ENCODE data around the gene CARMIL3. TPM values are rescaled to one million over a fixed set of nuclear protein-coding genes. Genes with fewer than 3 reads are reported as not detected.

Gene CARMIL3
- total and polyA plus RNA-seq, 2 of the 4 experiments (the other 2 are of a cell fraction) = under 0.01 TPM; not detected in 1

Other genes with a start within 250 kb of the CARMIL3 start
- gene DHRS4, start 98.2 kb upstream of the CARMIL3 start, total RNA-seq (2012; rRNA removed) = 43.2 and 48.9 TPM in 2 replicates
- 48.6 and 51.8 TPM in 2 replicates for gene DHRS4, start 98.2 kb upstream of the CARMIL3 start, polyA plus RNA-seq (2012; rRNA removed)
- 11.1 and 12.5 TPM in 2 replicates for gene DHRS4L2, start 63.1 kb upstream of the CARMIL3 start, total RNA-seq (2012; rRNA removed)
- 17.3 and 19.6 TPM in 2 replicates for gene DHRS4L2, start 63.1 kb upstream of the CARMIL3 start, polyA plus RNA-seq (2012; rRNA removed)
- not detected in 2 replicates for gene CPNE6, start 19.6 kb downstream of the CARMIL3 start, total RNA-seq (2012; rRNA removed)
- gene CPNE6, start 19.6 kb downstream of the CARMIL3 start, polyA plus RNA-seq (2012; rRNA removed) = not detected in 2 replicates
- 11.1 and 13.4 TPM in 2 replicates for gene PCK2, start 42.3 kb downstream of the CARMIL3 start, total RNA-seq (2012; rRNA removed)
- 23.9 and 29.4 TPM in 2 replicates for gene PCK2, start 42.3 kb downstream of the CARMIL3 start, polyA plus RNA-seq (2012; rRNA removed)
- gene DCAF11, start 62.8 kb downstream of the CARMIL3 start, total RNA-seq (2012; rRNA removed) = 46.7 and 52.0 TPM in 2 replicates
- 19.0 and 21.0 TPM in 2 replicates for gene DCAF11, start 62.8 kb downstream of the CARMIL3 start, polyA plus RNA-seq (2012; rRNA removed)
- gene NRL, start 62.9 kb downstream of the CARMIL3 start, total RNA-seq (2012; rRNA removed) = 0.18 and 0.28 TPM in 2 replicates
- gene NRL, start 62.9 kb downstream of the CARMIL3 start, polyA plus RNA-seq (2012; rRNA removed) = 0.70 and 0.85 TPM in 2 replicates
- not detected in 2 replicates for gene FITM1, start 78.7 kb downstream of the CARMIL3 start, total RNA-seq (2012; rRNA removed)
- not detected in 2 replicates for gene FITM1, start 78.7 kb downstream of the CARMIL3 start, polyA plus RNA-seq (2012; rRNA removed)
- gene PSME1, start 84.2 kb downstream of the CARMIL3 start, total RNA-seq (2012; rRNA removed) = 42.8 and 55.3 TPM in 2 replicates
- gene PSME1, start 84.2 kb downstream of the CARMIL3 start, polyA plus RNA-seq (2012; rRNA removed) = 97.9 and 106 TPM in 2 replicates
- 15.0 and 15.1 TPM in 2 replicates for gene EMC9, start 89.6 kb downstream of the CARMIL3 start, total RNA-seq (2012; rRNA removed)
- 19.2 and 21.6 TPM in 2 replicates for gene EMC9, start 89.6 kb downstream of the CARMIL3 start, polyA plus RNA-seq (2012; rRNA removed)
- gene PSME2, start 94.6 kb downstream of the CARMIL3 start, total RNA-seq (2012; rRNA removed) = 92.2 and 104 TPM in 2 replicates
- 141 and 171 TPM in 2 replicates for gene PSME2, start 94.6 kb downstream of the CARMIL3 start, polyA plus RNA-seq (2012; rRNA removed)
- 26.1 and 37.5 TPM in 2 replicates for gene RNF31, start 95.5 kb downstream of the CARMIL3 start, total RNA-seq (2012; rRNA removed)
- gene RNF31, start 95.5 kb downstream of the CARMIL3 start, polyA plus RNA-seq (2012; rRNA removed) = 28.9 and 31.6 TPM in 2 replicates
- 29.7 and 34.6 TPM in 2 replicates for gene IRF9, start 109.3 kb downstream of the CARMIL3 start, total RNA-seq (2012; rRNA removed)
- 23.2 and 25.6 TPM in 2 replicates for gene IRF9, start 109.3 kb downstream of the CARMIL3 start, polyA plus RNA-seq (2012; rRNA removed)
- gene REC8, start 120.1 kb downstream of the CARMIL3 start, total RNA-seq (2012; rRNA removed) = 0.36 and 0.56 TPM in 2 replicates
- gene REC8, start 120.1 kb downstream of the CARMIL3 start, polyA plus RNA-seq (2012; rRNA removed) = 3.5 and 3.6 TPM in 2 replicates
- 36.7 and 37.6 TPM in 2 replicates for gene IPO4, start 136.8 kb downstream of the CARMIL3 start, total RNA-seq (2012; rRNA removed)
- 39.4 and 39.9 TPM in 2 replicates for gene IPO4, start 136.8 kb downstream of the CARMIL3 start, polyA plus RNA-seq (2012; rRNA removed)
- gene TM9SF1, start 143.4 kb downstream of the CARMIL3 start, total RNA-seq (2012; rRNA removed) = 51.9 and 65.6 TPM in 2 replicates
- gene TM9SF1, start 143.4 kb downstream of the CARMIL3 start, polyA plus RNA-seq (2012; rRNA removed) = 40.4 and 40.9 TPM in 2 replicates
- gene TSSK4, start 153.7 kb downstream of the CARMIL3 start, total RNA-seq (2012; rRNA removed) = under 0.01 TPM in 1 of 2 replicates, not detected in the other
- 0.07 TPM in 1 of 2 replicates, not detected in the other for gene TSSK4, start 153.7 kb downstream of the CARMIL3 start, polyA plus RNA-seq (2012; rRNA removed)
- gene CHMP4A, start 161.5 kb downstream of the CARMIL3 start, total RNA-seq (2012; rRNA removed) = 22.0 and 31.7 TPM in 2 replicates
- 63.8 and 66.4 TPM in 2 replicates for gene CHMP4A, start 161.5 kb downstream of the CARMIL3 start, polyA plus RNA-seq (2012; rRNA removed)
- gene MDP1, start 164.1 kb downstream of the CARMIL3 start, total RNA-seq (2012; rRNA removed) = 15.1 and 16.7 TPM in 2 replicates
- gene MDP1, start 164.1 kb downstream of the CARMIL3 start, polyA plus RNA-seq (2012; rRNA removed) = 16.7 and 17.8 TPM in 2 replicates
- 167 and 224 TPM in 2 replicates for gene NEDD8, start 180.4 kb downstream of the CARMIL3 start, total RNA-seq (2012; rRNA removed)
- 375 and 393 TPM in 2 replicates for gene NEDD8, start 180.4 kb downstream of the CARMIL3 start, polyA plus RNA-seq (2012; rRNA removed)
- 56.1 and 92.5 TPM in 2 replicates for gene GMPR2, start 180.9 kb downstream of the CARMIL3 start, total RNA-seq (2012; rRNA removed)
- gene GMPR2, start 180.9 kb downstream of the CARMIL3 start, polyA plus RNA-seq (2012; rRNA removed) = 63.7 and 65.7 TPM in 2 replicates
- gene TINF2, start 190.6 kb downstream of the CARMIL3 start, total RNA-seq (2012; rRNA removed) = 21.1 and 26.9 TPM in 2 replicates
- gene TINF2, start 190.6 kb downstream of the CARMIL3 start, polyA plus RNA-seq (2012; rRNA removed) = 30.0 and 33.0 TPM in 2 replicates
- gene TGM1, start 211.2 kb downstream of the CARMIL3 start, total RNA-seq (2012; rRNA removed) = 0.56 and 0.72 TPM in 2 replicates
- 2.7 and 3.3 TPM in 2 replicates for gene TGM1, start 211.2 kb downstream of the CARMIL3 start, polyA plus RNA-seq (2012; rRNA removed)
- gene RABGGTA, start 219.6 kb downstream of the CARMIL3 start, total RNA-seq (2012; rRNA removed) = 25.6 and 27.2 TPM in 2 replicates
- gene RABGGTA, start 219.6 kb downstream of the CARMIL3 start, polyA plus RNA-seq (2012; rRNA removed) = 55.6 and 64.0 TPM in 2 replicates
- 13.1 and 15.8 TPM in 2 replicates for gene DHRS1, start 247.8 kb downstream of the CARMIL3 start, total RNA-seq (2012; rRNA removed)
- gene DHRS1, start 247.8 kb downstream of the CARMIL3 start, polyA plus RNA-seq (2012; rRNA removed) = 34.7 and 38.6 TPM in 2 replicates
- 22.5 and 25.8 TPM in 2 replicates for gene NOP9, start 247.8 kb downstream of the CARMIL3 start, total RNA-seq (2012; rRNA removed)
- gene NOP9, start 247.8 kb downstream of the CARMIL3 start, polyA plus RNA-seq (2012; rRNA removed) = 11.7 and 11.8 TPM in 2 replicates

Data from IMR-90 (cell line).